Measurements from ENCODE around the gene CASQ1.

- TF ChIP-seq RBFOX2 (IDR thresholded peaks at IDR 0.05; ENCODE audit: low read depth, low read length) = no peak
- no peak for TF ChIP-seq KDM5A (IDR thresholded peaks at IDR 0.05; ENCODE audit: borderline replicate concordance, low read length)
- TF ChIP-seq ASH2L (IDR thresholded peaks at IDR 0.05; ENCODE audit: insufficient read length, low read depth, low read length) = no peak
- no peak for TF ChIP-seq POLR2A (IDR thresholded peaks at IDR 0.05; ENCODE audit: insufficient read depth in 1 of 2, low read depth in 2 of 2, low read length in 2 of 2)
- no peak for TF ChIP-seq EZH2 (conservative IDR thresholded peaks at IDR 0.05; ENCODE audit: low read depth, low read length)
- no peak for TF ChIP-seq CTCF (CRISPR knock-in tag; IDR thresholded peaks at IDR 0.05)
- no peak for TF ChIP-seq PBX3 (CRISPR knock-in tag; IDR thresholded peaks at IDR 0.05; ENCODE audit: borderline replicate concordance)
- no peak for TF ChIP-seq RAD51 (IDR thresholded peaks at IDR 0.05; ENCODE audit: borderline replicate concordance)
- no peak for TF ChIP-seq ZKSCAN8 (CRISPR knock-in tag; IDR thresholded peaks at IDR 0.05; ENCODE audit: borderline replicate concordance)
Observed at GRCh38 chr1:160191756-160192155, 1.4 kb downstream of the CASQ1 start.

All from HepG2 (cell line).